Measurements from ENCODE around the gene DOC2B. TPM values are rescaled to one million over a fixed set of nuclear protein-coding genes. Genes with fewer than 3 reads are reported as not detected.

DOC2B gene
- total RNA-seq, 1 experiment from 2014 or later: 1.5 TPM

DNA sequence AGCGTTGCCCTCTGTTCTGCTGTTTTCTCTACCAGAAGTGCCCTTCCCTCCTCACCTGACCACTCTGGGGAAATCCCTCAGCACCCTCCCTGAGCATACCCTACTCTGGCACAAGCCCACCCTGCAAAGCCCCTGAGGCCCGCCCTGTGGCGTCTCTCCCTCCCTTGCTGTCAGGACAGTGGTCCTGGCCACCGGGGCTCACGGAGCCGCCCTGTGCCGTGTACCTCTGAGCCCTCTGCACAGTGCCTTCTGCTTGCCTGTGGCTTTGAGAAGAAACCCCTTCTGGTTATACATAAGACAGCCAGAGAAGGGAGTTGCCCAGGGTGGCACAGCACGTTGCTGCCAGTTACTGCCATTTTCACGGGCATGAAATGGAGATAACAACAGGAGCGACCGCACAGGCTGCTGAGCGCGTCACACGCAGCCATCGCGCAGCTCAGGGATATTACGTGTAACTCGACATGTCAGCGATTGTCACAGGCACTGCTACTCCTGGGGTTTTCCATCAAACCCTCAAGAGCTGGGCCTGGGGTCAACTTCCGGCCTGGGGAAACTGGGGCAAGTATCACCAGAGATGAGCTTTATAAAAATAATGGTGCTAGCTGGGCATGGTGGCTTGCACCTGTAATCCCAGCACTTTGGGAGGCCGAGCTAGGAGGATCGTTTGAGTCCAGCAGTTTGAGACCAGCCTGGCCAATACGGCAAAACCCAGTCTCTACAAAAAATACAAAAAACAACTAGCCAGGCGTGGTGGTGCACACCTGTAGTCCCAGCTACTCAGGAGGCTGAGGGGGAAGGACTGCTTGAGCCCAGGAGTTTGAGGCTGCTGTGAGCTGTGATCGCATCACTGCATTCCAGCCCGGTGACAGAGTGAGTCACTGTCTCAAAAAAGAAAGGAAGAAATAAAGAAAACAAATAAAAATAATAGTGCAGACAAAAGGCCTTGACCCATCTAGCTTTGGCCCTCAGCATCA lies 29.3 kb downstream of the DOC2B start:
- no TSS peak for BruUV-seq (replicated peaks)
- intact Hi-C loops (cut with micrococcal nuclease; ENCODE audit: unreplicated experiment): no loop called here
- Histone ChIP-seq H3K27ac (ENCODE audit: low read length) (no peak overlapping the region), H3K36me3 (ENCODE audit: control insufficient read depth, insufficient read depth, low read length) (no peaks in the 10 kb centered on the region), H3K4me1 (ENCODE audit: control insufficient read depth, insufficient read depth, low read length) (no peaks in the 10 kb centered on the region), H3K4me3 (ENCODE audit: low read depth in 2 of 2, low read length in 2 of 2) (no peak overlapping the region), H3K27me3 (ENCODE audit: control insufficient read depth, insufficient read depth, low read length) (no peaks in the 10 kb centered on the region), H3K9me3 (ENCODE audit: control insufficient read depth, insufficient read depth, low read depth, low read length) (no peaks in the 10 kb centered on the region)
- in situ Hi-C loops (cut with HindIII; ENCODE audit: low pct_unique_long_range_greater_than_20kb, low sequenced_read_pairs): no loop called here
- ChIA-PET POLR2A (no interaction called here), CTCF (no interaction called here)
- no peak for DNase-seq (ENCODE audit: low read depth, low spot score)
- peak; percentile 62; the same call in 1 of the 2 replicates for ATAC-seq
- TF ChIP-seq, protein P1, sequence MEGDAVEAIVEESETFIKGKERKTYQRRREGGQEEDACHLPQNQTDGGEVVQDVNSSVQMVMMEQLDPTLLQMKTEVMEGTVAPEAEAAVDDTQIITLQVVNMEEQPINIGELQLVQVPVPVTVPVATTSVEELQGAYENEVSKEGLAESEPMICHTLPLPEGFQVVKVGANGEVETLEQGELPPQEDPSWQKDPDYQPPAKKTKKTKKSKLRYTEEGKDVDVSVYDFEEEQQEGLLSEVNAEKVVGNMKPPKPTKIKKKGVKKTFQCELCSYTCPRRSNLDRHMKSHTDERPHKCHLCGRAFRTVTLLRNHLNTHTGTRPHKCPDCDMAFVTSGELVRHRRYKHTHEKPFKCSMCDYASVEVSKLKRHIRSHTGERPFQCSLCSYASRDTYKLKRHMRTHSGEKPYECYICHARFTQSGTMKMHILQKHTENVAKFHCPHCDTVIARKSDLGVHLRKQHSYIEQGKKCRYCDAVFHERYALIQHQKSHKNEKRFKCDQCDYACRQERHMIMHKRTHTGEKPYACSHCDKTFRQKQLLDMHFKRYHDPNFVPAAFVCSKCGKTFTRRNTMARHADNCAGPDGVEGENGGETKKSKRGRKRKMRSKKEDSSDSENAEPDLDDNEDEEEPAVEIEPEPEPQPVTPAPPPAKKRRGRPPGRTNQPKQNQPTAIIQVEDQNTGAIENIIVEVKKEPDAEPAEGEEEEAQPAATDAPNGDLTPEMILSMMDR (IDR thresholded peaks at IDR 0.05): no peak
- TF ChIP-seq TCF7L2 (IDR thresholded peaks at IDR 0.05; ENCODE audit: low read depth, low read length) (no peak), SIN3A (IDR thresholded peaks at IDR 0.05; ENCODE audit: borderline replicate concordance, insufficient read depth, low read depth, low read length) (no peak), POLR2AphosphoS5 (IDR thresholded peaks at IDR 0.05; ENCODE audit: low read depth, low read length) (no peak)
- TF ChIP-seq, protein P2, sequence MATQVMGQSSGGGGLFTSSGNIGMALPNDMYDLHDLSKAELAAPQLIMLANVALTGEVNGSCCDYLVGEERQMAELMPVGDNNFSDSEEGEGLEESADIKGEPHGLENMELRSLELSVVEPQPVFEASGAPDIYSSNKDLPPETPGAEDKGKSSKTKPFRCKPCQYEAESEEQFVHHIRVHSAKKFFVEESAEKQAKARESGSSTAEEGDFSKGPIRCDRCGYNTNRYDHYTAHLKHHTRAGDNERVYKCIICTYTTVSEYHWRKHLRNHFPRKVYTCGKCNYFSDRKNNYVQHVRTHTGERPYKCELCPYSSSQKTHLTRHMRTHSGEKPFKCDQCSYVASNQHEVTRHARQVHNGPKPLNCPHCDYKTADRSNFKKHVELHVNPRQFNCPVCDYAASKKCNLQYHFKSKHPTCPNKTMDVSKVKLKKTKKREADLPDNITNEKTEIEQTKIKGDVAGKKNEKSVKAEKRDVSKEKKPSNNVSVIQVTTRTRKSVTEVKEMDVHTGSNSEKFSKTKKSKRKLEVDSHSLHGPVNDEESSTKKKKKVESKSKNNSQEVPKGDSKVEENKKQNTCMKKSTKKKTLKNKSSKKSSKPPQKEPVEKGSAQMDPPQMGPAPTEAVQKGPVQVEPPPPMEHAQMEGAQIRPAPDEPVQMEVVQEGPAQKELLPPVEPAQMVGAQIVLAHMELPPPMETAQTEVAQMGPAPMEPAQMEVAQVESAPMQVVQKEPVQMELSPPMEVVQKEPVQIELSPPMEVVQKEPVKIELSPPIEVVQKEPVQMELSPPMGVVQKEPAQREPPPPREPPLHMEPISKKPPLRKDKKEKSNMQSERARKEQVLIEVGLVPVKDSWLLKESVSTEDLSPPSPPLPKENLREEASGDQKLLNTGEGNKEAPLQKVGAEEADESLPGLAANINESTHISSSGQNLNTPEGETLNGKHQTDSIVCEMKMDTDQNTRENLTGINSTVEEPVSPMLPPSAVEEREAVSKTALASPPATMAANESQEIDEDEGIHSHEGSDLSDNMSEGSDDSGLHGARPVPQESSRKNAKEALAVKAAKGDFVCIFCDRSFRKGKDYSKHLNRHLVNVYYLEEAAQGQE (IDR thresholded peaks at IDR 0.05; ENCODE audit: insufficient read depth in 1 of 2, low read depth in 2 of 2, low read length in 1 of 2): no peak

DNA sequence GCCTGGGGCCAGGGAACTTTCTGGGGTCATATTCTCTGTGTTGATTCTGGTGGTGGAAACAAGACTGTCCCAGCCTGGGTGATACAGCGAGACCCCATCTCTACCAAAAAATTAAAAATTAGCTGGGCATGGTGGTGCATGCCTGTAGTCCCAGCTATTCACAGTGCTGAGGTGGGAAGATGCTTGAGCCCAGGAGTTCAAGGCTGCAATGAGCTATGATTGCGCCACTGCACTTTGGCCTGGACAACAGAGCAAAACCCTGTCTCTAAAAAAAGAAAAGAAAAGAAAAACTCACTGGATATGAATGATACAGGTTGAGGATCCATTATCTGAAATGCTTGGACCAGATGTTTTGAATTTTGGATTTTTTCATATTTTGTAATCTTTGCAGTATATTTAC lies 30.4 kb downstream of the DOC2B start:
- ChIA-PET POLR2A (no interaction called here), CTCF (no interaction called here)
- Histone ChIP-seq H3K4me3 (ENCODE audit: low read depth in 2 of 2, low read length in 2 of 2) (no peak overlapping the region), H3K27ac (ENCODE audit: low read length) (no peak overlapping the region), H3K4me1 (ENCODE audit: control insufficient read depth, insufficient read depth, low read length) (no peaks in the 10 kb centered on the region), H3K27me3 (ENCODE audit: control insufficient read depth, insufficient read depth, low read length) (no peaks in the 10 kb centered on the region), H3K9me3 (ENCODE audit: control insufficient read depth, insufficient read depth, low read depth, low read length) (no peaks in the 10 kb centered on the region), H3K36me3 (ENCODE audit: control insufficient read depth, insufficient read depth, low read length) (no peaks in the 10 kb centered on the region)
- no TSS peak for BruUV-seq (replicated peaks)
- ATAC-seq: no peak
- intact Hi-C loops (cut with micrococcal nuclease; ENCODE audit: unreplicated experiment): no loop called here
- in situ Hi-C loops (cut with HindIII; ENCODE audit: low pct_unique_long_range_greater_than_20kb, low sequenced_read_pairs): no loop called here
- TF ChIP-seq, protein P1 (IDR thresholded peaks at IDR 0.05): no peak
- TF ChIP-seq SIN3A (IDR thresholded peaks at IDR 0.05; ENCODE audit: borderline replicate concordance, insufficient read depth, low read depth, low read length) (no peak), TCF7L2 (IDR thresholded peaks at IDR 0.05; ENCODE audit: low read depth, low read length) (no peak), POLR2AphosphoS5 (IDR thresholded peaks at IDR 0.05; ENCODE audit: low read depth, low read length) (no peak)
- TF ChIP-seq, protein P2 (IDR thresholded peaks at IDR 0.05; ENCODE audit: insufficient read depth in 1 of 2, low read depth in 2 of 2, low read length in 1 of 2): no peak
- DNase-seq (ENCODE audit: low read depth, low spot score): no peak
